Adrenal gland (tissue), 12 donors: Measurements from ENCODE around the gene FBXW8. TPM values are rescaled to one million over a fixed set of nuclear protein-coding genes. Genes with fewer than 3 reads are reported as not detected.

ENCODE experiments used
- DNase-seq, 7 donors: peaks; one replicate each; pipeline ENCODE4 v3.0.0-alpha.2; 2019 to 2020
- H3K27ac ChIP-seq, 5 donors: fragments of 200-600 bp; sonication (generic) in 4 of 5; 1 replicate in 3 of 5; 2 replicates in 2 of 5; pipeline versions ENCODE4 v1.5.1 to v1.8.0; 2016 to 2020; ENCODE audit warnings: mild to moderate bottlenecking in 1 of 5
- H3K27me3 ChIP-seq: fragments of 200-600 bp; 2 replicates; pipeline ENCODE4 v1.8.0; 2021
- H3K36me3 ChIP-seq, 2 donors: fragments of 200-600 bp; replicated peaks in 1 of 2; 1 replicate in 1 of 2; 2 replicates in 1 of 2; pipeline versions ENCODE4 v1.5.1 to v1.8.0; 2018 to 2022
- H3K4me1 ChIP-seq, 2 donors: fragments of 200-600 bp; replicated peaks in 1 of 2; 1 replicate in 1 of 2; 2 replicates in 1 of 2; pipeline versions ENCODE4 v1.5.1 to v1.8.0; 2018 to 2021
- H3K4me3 ChIP-seq, 4 donors: fragments of 200-600 bp; sonication (generic) in 3 of 4; one replicate each; pipeline ENCODE4 v1.5.1; 2016 to 2018
- H3K9me3 ChIP-seq, 3 donors: fragments of 200-600 bp; sonication (generic) in 1 of 3; replicated peaks in 1 of 3; 1 replicate in 2 of 3; 2 replicates in 1 of 3; pipeline versions ENCODE4 v1.5.1 to v1.8.0; 2016 to 2021
- CTCF ChIP-seq, 6 experiments: fragments of 450-650 bp in 4 of 6; fragments of 200-600 bp in 2 of 6; sonication (generic) in 1 of 6; IDR thresholded peaks; 1 replicate in 5 of 6; 2 replicates in 1 of 6; pipeline versions ENCODE4 v1.5.1 to v1.8.0; 2016 to 2021; ENCODE audit warnings: antibody characterized with exemption in 6 of 6, mild to moderate bottlenecking in 2 of 6, moderate library complexity in 1 of 6
- POLR2A ChIP-seq, 2 donors: fragments of 450-650 bp; IDR thresholded peaks; one replicate each; pipeline ENCODE4 v1.6.1; 2017; ENCODE audit warnings: antibody characterized with exemption in 2 of 2, mild to moderate bottlenecking in 2 of 2, moderate library complexity in 1 of 2
- WGBS, 4 donors: extraction: QIAGEN DNeasy Blood & Tissue Kit in 2 of 4; methylation state at CpG; one replicate each; pipeline versions ENCODE4 v1.1.5 to v1.1.7; 2013 to 2017; 5-methylcytosine and 5-hydroxymethylcytosine counted together
- intact Hi-C, 2 donors: fragments of 100-400 bp; cut with DNase I; formaldehyde crosslinking; loops; one replicate each; pipeline versions ENCODE4 v1.14.1 to v1.15.0; 2022 to 2023
- polyA plus RNA-seq, 3 donors: library from polyadenylated mRNA; stranded (reverse); fragments of 200-250 nt in 2 of 3; fragments of 350-450 nt in 1 of 3; fragmentation: Illumina TruSeq in 1 of 3; extraction: RNeasy Lipid Tissue Mini Kit (QIAGEN cat#74804) in 1 of 3; gene quantifications; one replicate each; pipeline ENCODE4 v1.2.3, GENCODE V29; 2013 to 2014
- total RNA-seq, 9 donors: library from RNA; depleted of rRNA in 4 of 9; stranded (reverse); fragments of >200 nt in 4 of 9; fragments of 120-200 nt in 1 of 9; fragmentation: NEBNext Ultra II Directional in 1 of 9; extraction: Animal tissue kit (Norgen Biotek cat#: 25700) in 1 of 9; gene quantifications; one replicate each; pipeline versions ENCODE4 v1.1.0 to v1.2.4, GENCODE V29; 2013 to 2023
- donor health status: healthy with polysubstance abuse.
- donor health status: Bipolar disorder and iron deficiency.
- donor health status: DM: yes; HTN: yes; CAD: no.
- donor health status: DM: no; HTN: no; CAD: no.
- donor health status: DM: no; HTN: no; CAD: no.
- donor health status: DM: yes; HTN: yes; CAD: no.

Gene FBXW8
- total and polyA plus RNA-seq, 12 donors = 2.9 to 19.1 (median 14.3) TPM

GRCh38 chr12:116863275-116863767 is 47.4 kb upstream of the FBXW8 start:
- H3K27me3 ChIP-seq = no peaks in the 10 kb centered on the region
- H3K9me3 ChIP-seq = no peaks in the 10 kb centered on the region
- intact Hi-C loops = no loop called here
- no peaks in the 10 kb centered on the region for H3K36me3 ChIP-seq
- DNase-seq = no peak
- peak in 2 of 6 experiments; percentile 23 to 34 for TF ChIP-seq CTCF (IDR thresholded peaks at IDR 0.05)
- TF ChIP-seq POLR2A (IDR thresholded peaks at IDR 0.05) = no peak
- no peaks in the 10 kb centered on the region for H3K4me1 ChIP-seq
- 60 to 65% (median 63%) methylated on average over 5 to 6 of the region's 6 CpGs for WGBS, 4 donors
- no peak overlapping the region for H3K27ac ChIP-seq
- H3K4me3 ChIP-seq = no peak overlapping the region

GRCh38 chr12:116864371-116865160 is 46.2 kb upstream of the FBXW8 start:
- Histone ChIP-seq H3K4me1 (no peaks in the 10 kb centered on the region), H3K27ac (no peak overlapping the region), H3K4me3 (no peak overlapping the region), H3K9me3 (no peaks in the 10 kb centered on the region), H3K36me3 (no peaks in the 10 kb centered on the region), H3K27me3 (no peaks in the 10 kb centered on the region)
- TF ChIP-seq POLR2A (IDR thresholded peaks at IDR 0.05) (no peak), CTCF (IDR thresholded peaks at IDR 0.05) (no peak)
- intact Hi-C loops = no loop called here
- WGBS, 4 donors = 35 to 46% (median 42%) methylated on average over 13 of the region's 13 CpGs
- peak in 2 of 7 donors; percentile 17 to 18 for DNase-seq

- Histone ChIP-seq H3K36me3 (no peaks in the 10 kb centered on the region), H3K4me1 (no peaks in the 10 kb centered on the region), H3K9me3 (no peaks in the 10 kb centered on the region), H3K27me3 (no peaks in the 10 kb centered on the region), H3K27ac (no peak overlapping the region), H3K4me3 (no peak overlapping the region)
- 74 to 97% (median 89%) methylated on average over 2 of the region's 2 CpGs for WGBS, 4 donors
- TF ChIP-seq POLR2A (IDR thresholded peaks at IDR 0.05) (no peak), CTCF (IDR thresholded peaks at IDR 0.05) (no peak)
- intact Hi-C loops = no loop called here
- no peak for DNase-seq
Measured at GRCh38 chr12:116867523-116867922, 43.2 kb upstream of the FBXW8 start.

GRCh38 chr12:116870306-116870705 is 40.4 kb upstream of the FBXW8 start:
- intact Hi-C loops = no loop called here
- Histone ChIP-seq H3K36me3 (no peaks in the 10 kb centered on the region), H3K27me3 (no peaks in the 10 kb centered on the region), H3K4me1 (no peaks in the 10 kb centered on the region), H3K9me3 (no peaks in the 10 kb centered on the region), H3K4me3 (no peak overlapping the region), H3K27ac (no peak overlapping the region)
- TF ChIP-seq POLR2A (IDR thresholded peaks at IDR 0.05) (no peak), CTCF (IDR thresholded peaks at IDR 0.05) (no peak)
- no peak for DNase-seq
- WGBS, 4 donors = 70 to 86% (median 79%) methylated on average over 4 of the region's 4 CpGs
